Activated CD4-positive, alpha-beta T cell treated with anti-CD3 and anti-CD28 coated beads for 1 hour (primary cell): ENCODE data around the gene PLK5.

Experiments
- DNase-seq: peaks from one replicate; pipeline ENCODE4 v3.0.0-alpha.2; 2020

The PLK5 gene

DNA sequence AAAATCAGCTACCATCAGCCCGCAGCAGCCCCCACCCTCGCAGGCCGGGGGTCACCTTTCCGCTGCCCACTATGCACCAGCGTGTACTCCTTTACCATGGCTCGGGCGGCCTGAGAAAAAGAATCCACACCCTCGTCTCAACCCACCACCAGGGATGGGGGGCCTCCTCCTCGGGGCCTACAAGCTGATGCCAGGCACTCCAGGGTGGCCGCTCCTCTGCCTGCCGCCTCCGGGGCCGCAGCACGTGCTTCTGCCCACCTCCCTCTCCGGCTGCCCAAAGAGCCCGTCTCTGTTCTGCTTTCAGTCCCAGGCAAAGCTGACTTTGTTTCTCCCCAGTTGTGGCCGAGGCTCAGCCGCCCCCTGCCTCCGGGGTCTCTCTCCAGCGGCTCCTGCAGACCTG is 55.3 kb downstream of the PLK5 start:
- no peak for DNase-seq

DNA sequence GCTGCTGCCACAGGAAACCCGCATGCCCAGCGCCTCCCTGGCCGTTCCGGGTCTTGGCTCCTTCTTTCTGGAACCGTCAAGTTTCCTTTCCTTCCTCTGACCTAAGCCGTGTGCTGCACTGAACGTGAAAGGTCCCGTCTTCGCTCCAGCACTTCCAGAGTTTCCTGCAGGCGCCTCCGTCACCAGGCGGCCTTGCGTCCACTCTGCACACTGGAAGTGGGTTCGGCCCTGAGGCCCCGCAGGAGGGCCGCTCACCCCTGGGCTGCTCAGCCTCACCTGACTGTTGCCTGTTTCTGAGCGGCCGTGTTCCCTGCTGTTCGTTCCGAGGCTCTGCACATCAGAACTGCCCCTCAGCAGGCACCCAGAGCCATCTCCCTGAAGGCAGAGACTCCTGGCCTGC is 56.5 kb downstream of the PLK5 start:
- no peak for DNase-seq

DNA sequence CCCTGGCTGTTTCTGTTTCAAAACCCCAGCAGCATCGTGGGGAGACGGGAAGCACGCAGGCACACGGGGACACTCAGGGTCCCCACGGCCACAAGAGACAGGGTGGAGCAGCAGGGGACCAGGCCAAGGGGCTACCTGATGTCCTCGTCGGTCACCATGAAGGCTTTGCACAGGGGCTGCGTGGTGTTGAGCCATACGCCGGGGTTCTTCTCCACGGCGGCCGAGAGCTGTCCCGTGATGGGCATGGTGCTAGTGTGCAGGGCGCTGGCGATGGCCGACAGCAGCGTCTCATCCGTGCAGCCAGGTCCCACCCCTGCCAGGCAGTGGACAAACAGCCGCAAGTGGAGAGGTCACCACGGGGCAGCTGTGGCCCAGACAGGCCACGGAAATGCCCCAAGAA is 57.1 kb downstream of the PLK5 start:
- no peak for DNase-seq

DNA sequence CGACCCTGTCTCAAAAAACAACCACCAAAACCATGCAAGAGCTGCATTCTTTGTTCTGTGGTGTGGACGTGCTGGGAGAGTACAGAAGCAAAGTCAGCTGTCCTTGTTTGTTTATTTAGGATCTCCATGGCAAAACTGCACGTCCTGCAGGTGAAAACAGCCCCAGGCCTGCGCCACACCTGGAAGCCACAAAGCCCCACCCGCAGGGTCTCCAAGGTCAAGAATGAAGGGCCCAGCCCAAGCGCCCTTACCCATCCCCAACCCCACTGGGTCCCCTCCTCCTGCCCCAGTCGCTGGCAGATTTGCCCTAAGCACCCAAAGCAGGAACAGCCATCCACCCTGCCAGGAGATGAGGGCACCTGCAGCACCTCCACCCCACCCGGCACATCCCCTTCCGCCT is 58.3 kb downstream of the PLK5 start:
- DNase-seq: no peak

DNA sequence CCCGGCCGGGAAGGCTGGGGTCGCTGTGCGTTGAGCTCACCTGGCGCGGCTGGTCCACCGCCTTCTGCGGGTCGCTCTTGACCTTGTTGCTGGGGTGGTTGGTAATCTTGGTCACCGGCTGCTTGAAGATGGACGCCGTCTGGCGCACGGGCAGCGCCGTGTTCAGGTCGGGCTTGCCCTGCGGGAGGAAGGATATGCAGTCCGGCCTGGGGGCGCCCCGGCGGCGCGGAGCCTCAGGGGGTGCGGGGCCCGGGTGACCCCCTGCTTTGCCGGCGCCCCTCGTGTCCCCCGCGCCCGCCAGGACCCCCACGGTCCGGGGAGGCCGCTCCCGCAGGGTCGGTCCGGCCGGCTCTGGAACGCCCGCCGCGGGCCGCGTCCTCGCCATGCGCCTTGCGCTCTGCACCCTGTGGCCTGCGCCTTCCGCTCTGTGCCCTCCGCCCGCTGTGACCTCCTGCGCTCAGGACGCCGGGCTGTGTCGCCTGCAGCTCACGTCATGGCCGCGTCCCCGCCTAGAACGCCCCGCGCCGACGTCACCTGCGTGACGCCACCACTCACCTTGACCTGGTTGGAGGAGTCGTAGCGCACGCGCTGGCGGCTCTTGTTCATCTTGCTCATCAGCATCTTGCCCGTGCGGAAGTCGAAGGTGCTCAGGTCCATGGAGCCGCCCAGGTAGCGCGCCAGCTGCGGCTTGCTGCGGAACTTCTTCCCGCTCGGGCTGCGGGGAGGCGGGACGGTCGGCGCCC is 60.8 kb downstream of the PLK5 start:
- DNase-seq: no peak

DNA sequence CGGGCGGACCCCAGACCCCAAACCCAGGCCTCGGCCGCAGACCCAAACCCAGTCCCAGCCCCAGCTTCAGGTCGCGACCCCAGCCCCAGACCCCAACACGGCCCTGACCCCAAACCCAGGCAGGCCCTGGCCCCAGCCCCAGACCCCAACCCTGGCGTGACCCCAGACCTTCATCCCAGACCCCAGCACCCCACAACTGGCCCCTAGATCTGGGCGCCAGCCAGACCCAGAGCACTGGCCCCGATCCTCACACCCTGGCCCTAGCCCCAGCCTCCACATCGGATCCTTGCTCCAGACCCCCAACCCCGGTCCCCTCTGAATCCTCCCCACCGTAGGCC is 61.3 kb downstream of the PLK5 start:
- no peak for DNase-seq
